Neural cell (in vitro differentiated cells): ENCODE data around the gene RASSF4. TPM values are rescaled to one million over a fixed set of nuclear protein-coding genes. Genes with fewer than 3 reads are reported as not detected.

Experiments used
- H2AFZ ChIP-seq: fragments of 200-600, 300-800 bp; sonication (generic), shearing (Covaris generic); 2 replicates; pipeline ENCODE4 v1.6.0; 2014; ENCODE audit warnings: low read depth, mild to moderate bottlenecking, antibody characterized with exemption, low read length, moderate library complexity
- H3F3A ChIP-seq: fragments of 200-600 bp; shearing (Covaris generic); 2 replicates; pipeline ENCODE4 v1.6.1; 2016; ENCODE audit warnings: mild to moderate bottlenecking, moderate library complexity, mixed read lengths, antibody characterized with exemption, low read length; ENCODE audit not compliant: insufficient read depth, poor library complexity, severe bottlenecking
- H3K27ac ChIP-seq: fragments of 200-600, 300-800 bp; sonication (generic), shearing (Covaris generic); 2 replicates; pipeline ENCODE4 v1.5.1; 2014; ENCODE audit warnings: mild to moderate bottlenecking, low read length, moderate library complexity
- H3K27me3 ChIP-seq: fragments of 300-800, 200-600 bp; sonication (generic), shearing (Covaris generic); 2 replicates; pipeline ENCODE4 v1.6.0; 2014; ENCODE audit warnings: mild to moderate bottlenecking, low read depth, low read length, moderate library complexity; ENCODE audit not compliant: insufficient read depth
- H3K36me3 ChIP-seq: fragments of 300-800, 200-600 bp; sonication (generic), shearing (Covaris generic); 2 replicates; pipeline ENCODE4 v1.5.1; 2014; ENCODE audit warnings: mild to moderate bottlenecking, antibody characterized with exemption, low read length, moderate library complexity; ENCODE audit not compliant: insufficient read depth
- H3K4me2 ChIP-seq: fragments of 300-800, 200-600 bp; sonication (generic), shearing (Covaris generic); 2 replicates; pipeline ENCODE4 v1.6.0; 2014; ENCODE audit warnings: mild to moderate bottlenecking, low read length
- H3K4me3 ChIP-seq: fragments of 300-800, 200-600 bp; sonication (generic), shearing (Covaris generic); 2 replicates; pipeline ENCODE4 v1.5.1; 2014; ENCODE audit warnings: mild to moderate bottlenecking, low read length, moderate library complexity
- H3K79me2 ChIP-seq: fragments of 200-600 bp; shearing (Covaris generic); replicated peaks from 2 replicates; pipeline ENCODE4 v1.6.0; 2014; ENCODE audit warnings: mild to moderate bottlenecking, low read length, moderate library complexity; ENCODE audit not compliant: insufficient read depth
- H3K9ac ChIP-seq: fragments of 300-800, 200-600 bp; sonication (generic), shearing (Covaris generic); 2 replicates; pipeline ENCODE4 v1.6.1; 2016; ENCODE audit warnings: mild to moderate bottlenecking, low read length, mixed read lengths
- H3K9me2 ChIP-seq: fragments of 200-600 bp; shearing (Covaris generic); 2 replicates; pipeline ENCODE4 v1.6.1; 2016; ENCODE audit warnings: mild to moderate bottlenecking, low read length, mixed read lengths; ENCODE audit not compliant: insufficient read depth
- H3K9me3 ChIP-seq: fragments of 200-600, 300-800 bp; sonication (generic), shearing (Covaris generic); 2 replicates; pipeline ENCODE4 v1.6.1; 2016; ENCODE audit warnings: mild to moderate bottlenecking, mixed run types, low read length, moderate library complexity, mixed read lengths
- H4K20me1 ChIP-seq: fragments of 200-600 bp; shearing (Covaris generic); 2 replicates; pipeline ENCODE4 v1.6.1; 2016; ENCODE audit warnings: mild to moderate bottlenecking, mixed run types; ENCODE audit not compliant: insufficient read depth
- CTCF ChIP-seq: fragments of 450-650 bp; IDR thresholded peaks from 2 replicates; pipeline ENCODE4 v1.5.1; 2014; ENCODE audit warnings: antibody characterized with exemption, mild to moderate bottlenecking, moderate library complexity; ENCODE audit not compliant: poor library complexity, severe bottlenecking
- EP300 ChIP-seq: fragments of 450-650 bp; conservative IDR thresholded peaks from 2 replicates; pipeline ENCODE4 v1.6.1; 2014; ENCODE audit warnings: antibody characterized with exemption, mild to moderate bottlenecking, moderate library complexity; ENCODE audit not compliant: poor library complexity, severe bottlenecking
- EZH2 ChIP-seq: fragments of 200-600, 300-800 bp; shearing (Covaris generic), sonication (generic); IDR thresholded peaks from 2 replicates; pipeline ENCODE4 v1.6.1; 2014; ENCODE audit warnings: antibody characterized with exemption, low read length, borderline replicate concordance, mild to moderate bottlenecking; ENCODE audit not compliant: insufficient read depth, poor library complexity, severe bottlenecking
- MXI1 ChIP-seq: fragments of 450-650 bp; conservative IDR thresholded peaks from 2 replicates; pipeline ENCODE4 v1.6.1; 2014; ENCODE audit warnings: antibody characterized with exemption, mild to moderate bottlenecking; ENCODE audit not compliant: poor library complexity, severe bottlenecking
- POLR2AphosphoS5 ChIP-seq: IDR thresholded peaks from 2 replicates; pipeline ENCODE4 v1.6.1; 2012
- RAD21 ChIP-seq: fragments of 450-650 bp; conservative IDR thresholded peaks from 2 replicates; pipeline ENCODE4 v1.6.1; 2014; ENCODE audit warnings: antibody characterized with exemption, mild to moderate bottlenecking, moderate library complexity
- REST ChIP-seq: IDR thresholded peaks from 2 replicates; pipeline ENCODE4 v1.6.1; 2012; ENCODE audit warnings: borderline replicate concordance
- SMC3 ChIP-seq: fragments of 450-650 bp; conservative IDR thresholded peaks from 2 replicates; pipeline ENCODE4 v1.6.1; 2014; ENCODE audit warnings: antibody characterized with exemption, mild to moderate bottlenecking, moderate library complexity; ENCODE audit not compliant: poor library complexity
- TAF1 ChIP-seq: IDR thresholded peaks from 2 replicates; pipeline ENCODE4 v1.6.1; 2012; ENCODE audit warnings: low read depth
- polyA plus RNA-seq: library from polyadenylated mRNA; depleted of rRNA; stranded (reverse); fragments of >200 nt; gene quantifications from 2 replicates; pipeline ENCODE4 v1.2.3, GENCODE V29; 2014

RASSF4 gene
- polyA plus RNA-seq, 1 donor from 2014 or later: 10.2 TPM

- Histone ChIP-seq H3K9me3 (no peaks in the 10 kb centered on the region), H3K27me3 (no peaks in the 10 kb centered on the region), H3K27ac (no peak overlapping the region), H3K4me2 (no peak overlapping the region), H3K36me3 (no peaks in the 10 kb centered on the region), H3F3A (no peaks in the 10 kb centered on the region), H3K9me2 (no peaks in the 10 kb centered on the region), H4K20me1 (no peaks in the 10 kb centered on the region), H3K79me2 (no peaks in the 10 kb centered on the region), H3K4me3 (no peak overlapping the region), H2AFZ (no peak overlapping the region), H3K9ac (no peak overlapping the region)
- TF ChIP-seq MXI1 (no peak), POLR2AphosphoS5 (no peak)
Measured at GRCh38 chr10:44921061-44921460, 38.5 kb upstream of the RASSF4 start.

- no peaks in the 10 kb centered on the region for H3K27me3 ChIP-seq
- no peak overlapping the region for H3K9ac ChIP-seq
- no peaks in the 10 kb centered on the region for H3K9me2 ChIP-seq
- H2AFZ ChIP-seq: no peak overlapping the region
- TF ChIP-seq EP300 (no peak), MXI1 (no peak), TAF1 (no peak)
- H3K4me3 ChIP-seq: no peak overlapping the region
- H3K27ac ChIP-seq: no peak overlapping the region
- no peak overlapping the region for H3K4me2 ChIP-seq
- H4K20me1 ChIP-seq: no peaks in the 10 kb centered on the region
- no peaks in the 10 kb centered on the region for H3K36me3 ChIP-seq
- H3K9me3 ChIP-seq: no peaks in the 10 kb centered on the region
- H3F3A ChIP-seq: no peaks in the 10 kb centered on the region
- H3K79me2 ChIP-seq: no peaks in the 10 kb centered on the region
Measured at GRCh38 chr10:44921506-44921905, 38.1 kb upstream of the RASSF4 start.

GRCh38 chr10:44922021-44922420 lies 37.6 kb upstream of the RASSF4 start:
- Histone ChIP-seq H3K27me3 (no peaks in the 10 kb centered on the region), H2AFZ (no peak overlapping the region), H3K4me3 (no peak overlapping the region), H3K4me2 (no peak overlapping the region), H3K9me2 (no peaks in the 10 kb centered on the region), H3K9ac (no peak overlapping the region), H3F3A (no peaks in the 10 kb centered on the region), H3K9me3 (no peaks in the 10 kb centered on the region), H3K79me2 (no peaks in the 10 kb centered on the region), H3K27ac (no peak overlapping the region), H3K36me3 (no peaks in the 10 kb centered on the region), H4K20me1 (no peaks in the 10 kb centered on the region)
- no peak for TF ChIP-seq TAF1
- no peak for TF ChIP-seq POLR2AphosphoS5
- TF ChIP-seq CTCF: no peak

- H3K9me2 ChIP-seq: no peaks in the 10 kb centered on the region
- H3K27ac ChIP-seq: no peak overlapping the region
- no peaks in the 10 kb centered on the region for H3K36me3 ChIP-seq
- H3F3A ChIP-seq: no peaks in the 10 kb centered on the region
- no peak overlapping the region for H3K4me2 ChIP-seq
- no peak overlapping the region for H2AFZ ChIP-seq
- H4K20me1 ChIP-seq: no peaks in the 10 kb centered on the region
- TF ChIP-seq POLR2AphosphoS5: no peak
- TF ChIP-seq SMC3: no peak
- TF ChIP-seq REST: no peak
- TF ChIP-seq MXI1: no peak
- no peak for TF ChIP-seq EZH2
- TF ChIP-seq TAF1: no peak
- TF ChIP-seq EP300: no peak
- TF ChIP-seq RAD21: no peak
- TF ChIP-seq CTCF: no peak
- H3K9me3 ChIP-seq: no peaks in the 10 kb centered on the region
- H3K9ac ChIP-seq: no peak overlapping the region
- no peaks in the 10 kb centered on the region for H3K79me2 ChIP-seq
- no peaks in the 10 kb centered on the region for H3K27me3 ChIP-seq
- no peak overlapping the region for H3K4me3 ChIP-seq
Measured at GRCh38 chr10:44922796-44923545, 36.6 kb upstream of the RASSF4 start.
